H1 (cell line): ENCODE data around the gene NUP210. TPM values are rescaled to one million over a fixed set of nuclear protein-coding genes. Genes with fewer than 3 reads are reported as not detected.

Source experiments
- CBX5 ChIP-seq: fragments of 300-800, 300-1000 bp; sonication (generic); IDR thresholded peaks from 2 replicates; pipeline ENCODE4 v1.7.1; 2016; ENCODE audit warnings: antibody characterized with exemption, low read length, low read depth
- CBX8 ChIP-seq: fragments of 300-800, 300-1000 bp; sonication (generic); IDR thresholded peaks from 2 replicates; pipeline ENCODE4 v1.7.1; 2016; ENCODE audit warnings: low read depth, low read length, borderline replicate concordance
- EP300 ChIP-seq, 2 experiments: IDR thresholded peaks; 1 replicate in 1 of 2; 2 replicates in 1 of 2; pipeline ENCODE4 v1.6.1; 2011 to 2012; ENCODE audit warnings: low read depth in 2 of 2, low read length in 2 of 2, mild to moderate bottlenecking in 2 of 2, borderline replicate concordance in 1 of 2, inconsistent platforms in 1 of 2, moderate library complexity in 1 of 2
- JUND ChIP-seq: IDR thresholded peaks from 2 replicates; pipeline ENCODE4 v1.6.1; 2011; ENCODE audit warnings: mild to moderate bottlenecking, improper control_type of control experiment, low read length
- MAX ChIP-seq: IDR thresholded peaks from 2 replicates; pipeline ENCODE4 v1.6.1; 2012; ENCODE audit warnings: inconsistent platforms
- PHF8 ChIP-seq: fragments of 200-600 bp; sonication (generic); conservative IDR thresholded peaks from 2 replicates; pipeline ENCODE4 v1.7.1; 2012; ENCODE audit warnings: low read depth, mild to moderate bottlenecking, inconsistent platforms, low read length, moderate library complexity
- RBBP5 ChIP-seq: IDR thresholded peaks from 2 replicates; pipeline ENCODE4 v1.7.1; 2012; ENCODE audit warnings: low read depth, mild to moderate bottlenecking, inconsistent platforms, low read length, moderate library complexity, borderline replicate concordance
- SAP30 ChIP-seq: fragments of 300-600 bp; sonication (generic); IDR thresholded peaks from 2 replicates; pipeline ENCODE4 v1.7.1; 2012; ENCODE audit warnings: low read length, moderate library complexity, mild to moderate bottlenecking, inconsistent platforms; ENCODE audit not compliant: insufficient read depth, insufficient replicate concordance
- polyA plus RNA-seq, 7 experiments: library from polyadenylated mRNA; depleted of rRNA in 3 of 7; stranded (reverse) in 5 of 7; unstranded in 2 of 7; fragments of >200 nt in 5 of 7; fragments of 200-250 nt in 2 of 7; gene quantifications; 1 replicate in 5 of 7; 2 replicates in 1 of 7; 4 replicates in 1 of 7; pipeline versions ENCODE4 v1.2.1 to v1.2.3, GENCODE V29; 2011 to 2013; ENCODE audit warnings: missing spikeins in 2 of 7, mixed read lengths in 2 of 7
- total RNA-seq: library from RNA; stranded (reverse); fragmentation: NEBNext Ultra II Directional; extraction: Animal tissue kit (Norgen Biotek cat#: 25700); gene quantifications from 2 replicates; pipeline ENCODE4 v1.2.1, GENCODE V29; 2021

The NUP210 gene
- total and polyA plus RNA-seq, 2 of the 8 experiments (the other 6 are each of a cell fraction or from before 2014, with no cell fraction given) = 51.0 to 53.7 TPM

GRCh38 chr3:13403847-13404246 lies 16.3 kb downstream of the NUP210 start (continued):
- TF ChIP-seq CBX5 = no peak
- no peak for TF ChIP-seq PHF8
- TF ChIP-seq EP300 (IDR thresholded peaks at IDR 0.05; ENCODE audit: borderline replicate concordance in 1 of 2, low read depth in 2 of 2, low read length in 2 of 2) = no peak
- TF ChIP-seq RBBP5 = no peak
- TF ChIP-seq CBX8 = no peak
- TF ChIP-seq JUND = no peak
- TF ChIP-seq SAP30 = no peak
- TF ChIP-seq MAX = no peak
